OCI-LY3 (cell line): ENCODE results near the gene STRIP2.

Experiments used
- H2AFZ ChIP-seq: fragments of 200-600, 300-600 bp; shearing (Covaris generic); 2 replicates; pipeline ENCODE4 v1.6.0; 2014; ENCODE audit warnings: antibody characterized with exemption, low read depth, low read length
- H3K27ac ChIP-seq: fragments of 200-600, 300-600 bp; sonication (generic); 2 replicates; pipeline ENCODE4 v1.5.1; 2014; ENCODE audit warnings: mild to moderate bottlenecking, low read length, moderate library complexity, mixed read lengths
- H3K27me3 ChIP-seq: fragments of 200-600, 300-600 bp; sonication (generic); 2 replicates; pipeline ENCODE4 v1.6.1; 2014; ENCODE audit warnings: low read depth, low read length, mixed read lengths
- H3K36me3 ChIP-seq: fragments of 200-600, 300-600 bp; sonication (generic); replicated peaks from 2 replicates; pipeline ENCODE3; 2014; ENCODE audit warnings: low read depth, low read length, mixed read lengths
- H3K4me1 ChIP-seq: fragments of 300-600, 200-600 bp; sonication (generic); 2 replicates; pipeline ENCODE4 v1.6.1; 2014; ENCODE audit warnings: low read length, mixed read lengths
- H3K4me2 ChIP-seq: fragments of 200-600, 300-600 bp; sonication (generic); 2 replicates; pipeline ENCODE4 v1.6.1; 2014; ENCODE audit warnings: low read length, mixed read lengths
- H3K4me3 ChIP-seq: fragments of 300-600, 200-600 bp; sonication (generic); 2 replicates; pipeline ENCODE4 v1.5.1; 2014; ENCODE audit warnings: antibody characterized with exemption, mild to moderate bottlenecking, low read length, moderate library complexity
- H3K79me2 ChIP-seq: fragments of 300-600, 200-600 bp; shearing (Covaris generic); 2 replicates; pipeline ENCODE4 v1.6.1; 2014; ENCODE audit warnings: mild to moderate bottlenecking, low read length, mixed read lengths
- H3K9ac ChIP-seq: fragments of 300-600, 200-600 bp; shearing (Covaris generic); 2 replicates; pipeline ENCODE4 v1.6.0; 2014; ENCODE audit warnings: mild to moderate bottlenecking, low read length, moderate library complexity
- H3K9me3 ChIP-seq: fragments of 200-600, 300-600 bp; shearing (Covaris generic); 2 replicates; pipeline ENCODE4 v1.6.1; 2014; ENCODE audit warnings: low read length, mixed read lengths; ENCODE audit not compliant: insufficient read depth
- H4K20me1 ChIP-seq: fragments of 200-600, 300-600 bp; sonication (generic); 2 replicates; pipeline ENCODE4 v1.6.1; 2016; ENCODE audit warnings: low read length, mixed read lengths; ENCODE audit not compliant: insufficient read depth
- CTCF ChIP-seq: fragments of 200-600, 300-600 bp; sonication (generic); IDR thresholded peaks from 2 replicates; pipeline ENCODE4 v1.5.1; 2014; ENCODE audit warnings: antibody characterized with exemption, low read length, low read depth
- EZH2phosphoT487 ChIP-seq: fragments of 200-600 bp; shearing (Covaris generic); IDR thresholded peaks from 2 replicates; pipeline ENCODE4 v1.6.1; 2018; ENCODE audit warnings: antibody characterized with exemption, mixed run types, low read depth

STRIP2 gene

DNA sequence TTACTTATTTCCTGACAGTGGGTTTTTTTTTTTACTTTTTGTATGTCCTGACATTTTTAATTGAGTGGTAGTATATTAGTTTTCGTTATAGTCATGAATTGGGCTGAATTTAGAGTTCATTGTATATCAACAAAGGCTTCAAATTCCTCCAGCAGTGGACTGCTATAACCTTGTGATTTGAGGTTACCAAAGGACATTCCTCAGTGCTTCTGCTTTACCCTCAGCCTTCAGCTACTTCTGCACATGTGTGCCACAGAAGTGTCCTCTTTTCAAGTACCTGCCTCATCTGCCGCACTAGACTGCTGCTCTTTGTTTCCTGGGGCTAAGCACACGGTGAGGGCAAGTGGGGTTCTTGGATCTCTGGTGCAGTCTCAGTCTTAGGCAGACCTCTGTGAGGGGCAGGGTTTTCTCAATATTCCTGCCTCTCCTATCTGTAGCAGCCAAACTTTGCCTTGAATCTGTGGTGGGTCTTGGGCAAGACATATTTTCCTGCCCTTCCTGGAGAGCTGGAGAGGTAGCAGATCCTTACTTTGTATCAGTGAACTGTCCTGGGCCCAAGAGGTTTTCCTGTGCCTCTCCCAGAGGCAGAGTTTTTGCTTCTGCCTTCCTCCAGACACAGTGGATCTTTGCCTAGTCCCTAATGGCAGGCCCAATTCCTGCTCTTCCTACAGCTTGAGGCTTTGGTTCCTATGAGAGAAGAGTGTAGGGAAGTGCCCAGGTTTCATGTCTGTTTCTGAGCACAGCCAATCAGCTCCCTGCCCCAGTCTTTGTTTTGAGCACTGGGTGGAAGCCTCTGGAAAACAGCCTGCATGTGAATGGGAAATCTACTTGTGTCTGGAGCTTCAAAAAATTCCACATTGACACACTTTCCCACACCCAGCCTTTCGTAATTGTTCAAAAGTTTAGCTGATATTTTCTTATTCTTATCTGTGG is 39.0 kb upstream of the STRIP2 start:
- Histone ChIP-seq H3K9ac (no peak overlapping the region), H2AFZ (no peak overlapping the region), H3K79me2 (no peaks in the 10 kb centered on the region), H3K4me1 (no peaks in the 10 kb centered on the region), H3K36me3 (no peaks in the 10 kb centered on the region), H3K27ac (no peak overlapping the region), H3K4me3 (no peak overlapping the region), H3K27me3 (no peaks in the 10 kb centered on the region), H4K20me1 (no peaks in the 10 kb centered on the region), H3K9me3 (no peaks in the 10 kb centered on the region), H3K4me2 (no peak overlapping the region)
- TF ChIP-seq EZH2phosphoT487, result no peak
- no peak for TF ChIP-seq CTCF

DNA sequence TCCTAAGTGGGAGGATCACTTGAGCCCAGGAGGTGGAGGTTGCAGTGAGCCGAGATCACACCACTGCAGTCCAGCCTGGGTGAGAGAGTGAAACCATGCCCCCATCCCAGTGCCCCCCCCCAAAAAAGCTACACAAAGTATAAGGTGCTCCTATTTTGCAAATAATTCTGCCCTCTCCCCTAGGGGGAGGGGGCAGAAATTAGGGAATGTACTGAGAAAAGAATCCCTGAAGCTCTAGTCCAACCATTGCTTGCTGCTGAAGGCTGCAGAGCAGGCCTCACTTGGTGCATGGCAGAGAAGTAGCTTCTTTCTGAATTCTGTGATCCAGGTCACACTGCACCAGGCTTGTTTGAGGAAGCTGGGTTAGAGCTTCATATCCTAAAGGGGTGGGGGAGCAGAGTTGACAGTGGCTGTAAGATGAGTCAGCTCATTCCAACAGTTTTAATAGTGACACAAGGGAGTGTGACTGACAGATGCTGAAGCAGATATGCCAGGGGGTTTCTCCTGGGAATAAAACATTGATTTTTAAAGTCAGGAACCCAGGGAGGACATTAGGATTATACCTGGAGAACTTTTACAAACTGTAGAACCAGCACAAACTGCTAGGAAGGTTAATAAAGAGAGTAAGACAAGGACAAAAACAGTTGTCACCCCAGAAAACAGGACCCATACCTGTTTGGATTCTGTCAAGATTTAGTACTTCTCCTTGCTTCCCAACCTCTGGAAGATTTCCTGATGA is 32.8 kb upstream of the STRIP2 start:
- Histone ChIP-seq H3K27me3 (no peaks in the 10 kb centered on the region), H3K9ac (no peak overlapping the region), H3K4me3 (no peak overlapping the region), H3K36me3 (no peaks in the 10 kb centered on the region), H2AFZ (no peak overlapping the region), H3K4me1 (peaks cover 4% of the 10 kb centered on the region; the same call in 1 of the 2 replicates), H3K9me3 (no peaks in the 10 kb centered on the region), H3K4me2 (no peak overlapping the region), H3K27ac (no peak overlapping the region), H3K79me2 (no peaks in the 10 kb centered on the region), H4K20me1 (no peaks in the 10 kb centered on the region)
- TF ChIP-seq EZH2phosphoT487 (no peak), CTCF (no peak)

DNA sequence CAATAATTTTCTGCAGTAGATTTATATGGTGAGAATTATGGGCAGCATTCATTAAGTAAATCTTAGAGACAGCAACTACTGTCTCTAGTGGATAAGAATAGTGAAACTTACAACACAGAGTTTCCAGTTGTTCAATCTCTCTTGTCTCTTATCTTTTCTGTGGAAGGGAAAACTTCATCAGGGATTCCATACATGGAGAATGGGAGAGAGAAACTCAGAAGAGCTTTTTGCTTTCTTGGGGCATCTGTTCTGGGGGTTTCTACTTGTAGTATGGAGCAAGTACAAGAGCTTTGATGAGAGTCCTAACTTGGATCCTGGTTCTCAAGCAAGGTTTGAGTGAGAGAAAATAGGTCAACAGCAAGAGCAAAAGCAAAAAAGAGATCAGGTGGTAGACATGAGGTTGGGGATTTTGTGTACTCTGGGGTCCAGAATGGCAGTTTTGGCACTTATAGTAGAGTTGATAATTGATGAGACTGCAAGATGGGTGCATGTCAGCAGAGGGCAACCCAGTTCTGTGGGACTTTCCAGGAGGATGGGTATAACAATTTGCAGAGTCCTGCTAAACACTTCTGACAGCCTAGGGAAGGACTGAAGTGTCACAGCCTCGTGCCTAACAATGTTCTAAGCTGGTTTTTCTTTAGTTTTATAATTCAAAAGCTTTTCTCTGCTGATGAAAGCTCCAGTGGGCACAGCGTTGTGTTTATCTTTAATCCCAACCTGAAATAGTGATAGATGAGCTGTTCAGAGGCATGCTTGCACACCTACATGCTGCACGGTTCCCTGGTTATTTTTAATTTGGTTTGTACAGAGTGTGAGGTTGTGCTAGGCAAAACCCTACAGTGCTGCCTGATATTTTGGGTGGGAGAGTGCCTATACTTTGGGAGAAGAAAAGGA is 32.0 kb upstream of the STRIP2 start:
- H2AFZ ChIP-seq, result no peak overlapping the region
- H3K4me3 ChIP-seq, result no peak overlapping the region
- no peaks in the 10 kb centered on the region for H3K79me2 ChIP-seq
- H3K36me3 ChIP-seq, result no peaks in the 10 kb centered on the region
- H4K20me1 ChIP-seq, result no peaks in the 10 kb centered on the region
- H3K27me3 ChIP-seq, result no peaks in the 10 kb centered on the region
- no peak overlapping the region for H3K27ac ChIP-seq
- no peak for TF ChIP-seq EZH2phosphoT487
- peak; percentile 57 for TF ChIP-seq CTCF
- H3K9me3 ChIP-seq, result no peaks in the 10 kb centered on the region
- H3K4me1 ChIP-seq, result peaks cover 4% of the 10 kb centered on the region; the same call in 1 of the 2 replicates
- no peak overlapping the region for H3K9ac ChIP-seq
- H3K4me2 ChIP-seq, result no peak overlapping the region
